AG04450 (cell line): Measurements from ENCODE around the gene PTPRC. TPM values are rescaled to one million over a fixed set of nuclear protein-coding genes. Genes with fewer than 3 reads are reported as not detected.

Experiments used
- CTCF ChIA-PET: fragments of 300-600, 350-600 bp; formaldehyde crosslinking; extraction: SDS; loops from one replicate; lab custom pipeline; 2022; ENCODE audit warnings: antibody characterized with exemption, inconsistent platforms; lab: Charles Lee
- POLR2A ChIA-PET: fragments of 350-600 bp; formaldehyde crosslinking; extraction: SDS; loops from one replicate; lab custom pipeline; 2021; ENCODE audit warnings: antibody characterized with exemption, inconsistent platforms; lab: Yijun Ruan, JAX
- DNase-seq: peaks from one replicate; pipeline ENCODE4 v3.0.0-alpha.2; 2011; ENCODE audit warnings: low read depth, low spot score
- H3K27ac ChIP-seq: one replicate; pipeline ENCODE4 v1.5.1; 2012; ENCODE audit warnings: low read depth, low read length, control low read depth
- H3K27me3 ChIP-seq: one replicate; pipeline ENCODE4 v1.6.0; 2012; ENCODE audit warnings: low read length; ENCODE audit not compliant: control insufficient read depth, insufficient read depth
- H3K4me3 ChIP-seq: 2 replicates; pipeline ENCODE4 v1.5.1; 2011; ENCODE audit warnings: mild to moderate bottlenecking, low read depth, low read length, control low read depth
- H3K9me3 ChIP-seq: 2 replicates; pipeline ENCODE4 v1.5.1; 2012; ENCODE audit warnings: low read length; ENCODE audit not compliant: control insufficient read depth, insufficient read depth
- polyA plus RNA-seq: library from polyadenylated mRNA; depleted of rRNA; stranded (reverse); fragments of >200 nt; gene quantifications from 2 replicates; pipeline ENCODE4 v1.2.3, GENCODE V29; 2011
- TF ChIP-seq, protein P1 (sequence below): IDR thresholded peaks from 2 replicates; pipeline ENCODE4 v1.5.1; 2011; ENCODE audit warnings: low read depth, low read length, control low read depth, inconsistent platforms

The PTPRC gene
- polyA plus RNA-seq, 1 experiment, result 0.05 TPM

- H3K9me3 ChIP-seq, result peaks cover 3% of the 10 kb centered on the region; the same call in 1 of the 2 replicates
- ChIA-PET POLR2A (no interaction called here), CTCF (no interaction called here)
- H3K4me3 ChIP-seq, result no peak overlapping the region
- DNase-seq, result no peak
- H3K27me3 ChIP-seq, result no peaks in the 10 kb centered on the region
- TF ChIP-seq, protein P1, sequence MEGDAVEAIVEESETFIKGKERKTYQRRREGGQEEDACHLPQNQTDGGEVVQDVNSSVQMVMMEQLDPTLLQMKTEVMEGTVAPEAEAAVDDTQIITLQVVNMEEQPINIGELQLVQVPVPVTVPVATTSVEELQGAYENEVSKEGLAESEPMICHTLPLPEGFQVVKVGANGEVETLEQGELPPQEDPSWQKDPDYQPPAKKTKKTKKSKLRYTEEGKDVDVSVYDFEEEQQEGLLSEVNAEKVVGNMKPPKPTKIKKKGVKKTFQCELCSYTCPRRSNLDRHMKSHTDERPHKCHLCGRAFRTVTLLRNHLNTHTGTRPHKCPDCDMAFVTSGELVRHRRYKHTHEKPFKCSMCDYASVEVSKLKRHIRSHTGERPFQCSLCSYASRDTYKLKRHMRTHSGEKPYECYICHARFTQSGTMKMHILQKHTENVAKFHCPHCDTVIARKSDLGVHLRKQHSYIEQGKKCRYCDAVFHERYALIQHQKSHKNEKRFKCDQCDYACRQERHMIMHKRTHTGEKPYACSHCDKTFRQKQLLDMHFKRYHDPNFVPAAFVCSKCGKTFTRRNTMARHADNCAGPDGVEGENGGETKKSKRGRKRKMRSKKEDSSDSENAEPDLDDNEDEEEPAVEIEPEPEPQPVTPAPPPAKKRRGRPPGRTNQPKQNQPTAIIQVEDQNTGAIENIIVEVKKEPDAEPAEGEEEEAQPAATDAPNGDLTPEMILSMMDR, result no peak
- H3K27ac ChIP-seq, result no peak overlapping the region
Measured at GRCh38 chr1:198773523-198773922, 134.7 kb downstream of the PTPRC start.

DNA sequence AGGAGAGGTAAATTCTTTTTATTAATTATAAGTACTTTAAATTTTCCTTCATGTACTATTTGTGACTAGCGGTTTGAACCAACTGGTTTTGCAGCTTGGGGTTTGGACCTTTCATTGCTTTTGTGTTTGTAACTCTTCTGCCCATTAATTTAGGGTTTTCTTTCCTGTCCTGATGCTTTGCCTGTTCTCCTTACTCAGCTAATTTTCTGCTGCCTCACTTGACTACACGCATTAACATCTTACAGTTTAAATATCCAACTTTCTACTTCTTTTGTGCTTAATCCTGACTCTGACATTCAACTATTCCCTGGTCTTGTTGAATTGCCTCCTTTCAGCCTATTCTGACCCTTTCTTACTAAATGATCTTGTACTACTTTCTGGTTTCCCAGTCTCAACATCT, 135.6 kb downstream of the PTPRC start:
- DNase-seq, result no peak
- no peak overlapping the region for H3K27ac ChIP-seq
- TF ChIP-seq, protein P1, result no peak
- peaks cover 3% of the 10 kb centered on the region; the same call in 1 of the 2 replicates for H3K9me3 ChIP-seq
- CTCF ChIA-PET, result interaction anchor here (0.5 kb wide), 1 partner anchor 468 kb away, joined by 3 read pairs; no protein-coding TSS in a partner anchor
- POLR2A ChIA-PET, result no interaction called here
- H3K27me3 ChIP-seq, result no peaks in the 10 kb centered on the region
- H3K4me3 ChIP-seq, result no peak overlapping the region

DNA sequence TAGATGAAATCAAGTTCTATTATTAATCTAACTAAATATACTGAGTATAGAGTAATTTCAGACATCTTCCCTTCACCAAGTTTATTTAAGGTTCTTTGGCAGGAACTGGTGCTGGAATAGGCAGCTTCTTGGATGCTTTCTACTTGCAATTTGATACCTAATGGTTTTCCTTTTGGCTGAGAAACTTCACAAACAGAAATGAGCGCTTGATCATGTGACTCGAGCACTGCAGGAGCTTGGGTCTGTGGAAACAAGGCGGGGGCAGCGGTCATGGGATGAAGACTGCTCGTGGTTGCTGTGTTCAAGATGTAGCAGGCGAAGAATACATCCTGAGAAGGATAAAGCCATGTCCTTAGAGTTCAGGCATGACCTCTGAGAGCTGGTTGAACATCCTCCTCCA, 136.8 kb downstream of the PTPRC start:
- H3K27ac ChIP-seq, result no peak overlapping the region
- H3K27me3 ChIP-seq, result no peaks in the 10 kb centered on the region
- H3K4me3 ChIP-seq, result no peak overlapping the region
- DNase-seq, result no peak
- POLR2A ChIA-PET, result no interaction called here
- H3K9me3 ChIP-seq, result peaks cover 3% of the 10 kb centered on the region; the same call in 1 of the 2 replicates
- CTCF ChIA-PET, result interaction anchor here (0.6 to 1.8 kb wide), 3 partner anchors 13 to 858 kb away, joined by 3 to 6 read pairs (median 4); partner anchors contain the start of gene LHX9
- TF ChIP-seq, protein P1, result no peak

DNA sequence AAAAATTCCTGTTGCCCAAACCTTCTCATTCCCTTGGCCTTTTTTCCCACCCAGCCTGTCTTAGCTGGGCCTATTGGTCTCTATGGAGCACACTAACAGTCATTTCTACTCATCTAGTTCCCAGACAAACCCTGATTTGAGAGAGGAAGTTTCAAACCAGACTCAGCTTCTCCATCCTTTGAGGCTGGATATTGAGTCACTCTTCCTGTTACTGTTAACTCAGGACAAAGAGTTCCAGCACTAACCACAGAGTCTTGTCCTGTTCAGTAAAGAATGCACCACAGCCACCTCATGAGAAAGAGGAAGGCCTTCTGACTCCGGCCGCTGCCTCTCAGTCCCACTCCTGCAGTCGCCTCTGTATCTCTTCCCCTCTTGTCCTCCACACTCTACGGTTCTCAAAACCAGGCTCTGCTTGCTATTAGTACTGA, 137.8 kb downstream of the PTPRC start:
- Histone ChIP-seq H3K27ac (peak overlapping the region; percentile 69), H3K4me3 (no peak overlapping the region)
- CTCF ChIA-PET, result interaction anchor here (0.9 to 1.8 kb wide), 3 partner anchors 12 to 687 kb away, joined by 3 to 6 read pairs (median 4); no protein-coding TSS in a partner anchor

GRCh38 chr1:198778049-198778448, 139.2 kb downstream of the PTPRC start:
- H3K27me3 ChIP-seq, result no peaks in the 10 kb centered on the region
- no peak overlapping the region for H3K27ac ChIP-seq
- ChIA-PET POLR2A (no interaction called here), CTCF (interaction anchor here (1.0 kb wide), 1 partner anchor 21 kb away, joined by 3 read pairs; no protein-coding TSS in a partner anchor)
- DNase-seq, result no peak
- no peak overlapping the region for H3K4me3 ChIP-seq
- TF ChIP-seq, protein P1, result no peak
- peaks cover 3% of the 10 kb centered on the region; the same call in 1 of the 2 replicates for H3K9me3 ChIP-seq

More for the DNA sequence above, 137.8 kb downstream of the PTPRC start:
- TF ChIP-seq, protein P1, result no peak
- H3K27me3 ChIP-seq, result no peaks in the 10 kb centered on the region
- H3K9me3 ChIP-seq, result peaks cover 3% of the 10 kb centered on the region; the same call in 1 of the 2 replicates
- POLR2A ChIA-PET, result no interaction called here
- DNase-seq, result peak; percentile 67
